Cortex of kidney (tissue), 1 donor: ENCODE measurements around the gene DPYD.

ENCODE experiments used
- DNase-seq: peaks from one replicate; lab custom pipeline; 2025; lab: John Stamatoyannopoulos, UW

The DPYD gene

DNA sequence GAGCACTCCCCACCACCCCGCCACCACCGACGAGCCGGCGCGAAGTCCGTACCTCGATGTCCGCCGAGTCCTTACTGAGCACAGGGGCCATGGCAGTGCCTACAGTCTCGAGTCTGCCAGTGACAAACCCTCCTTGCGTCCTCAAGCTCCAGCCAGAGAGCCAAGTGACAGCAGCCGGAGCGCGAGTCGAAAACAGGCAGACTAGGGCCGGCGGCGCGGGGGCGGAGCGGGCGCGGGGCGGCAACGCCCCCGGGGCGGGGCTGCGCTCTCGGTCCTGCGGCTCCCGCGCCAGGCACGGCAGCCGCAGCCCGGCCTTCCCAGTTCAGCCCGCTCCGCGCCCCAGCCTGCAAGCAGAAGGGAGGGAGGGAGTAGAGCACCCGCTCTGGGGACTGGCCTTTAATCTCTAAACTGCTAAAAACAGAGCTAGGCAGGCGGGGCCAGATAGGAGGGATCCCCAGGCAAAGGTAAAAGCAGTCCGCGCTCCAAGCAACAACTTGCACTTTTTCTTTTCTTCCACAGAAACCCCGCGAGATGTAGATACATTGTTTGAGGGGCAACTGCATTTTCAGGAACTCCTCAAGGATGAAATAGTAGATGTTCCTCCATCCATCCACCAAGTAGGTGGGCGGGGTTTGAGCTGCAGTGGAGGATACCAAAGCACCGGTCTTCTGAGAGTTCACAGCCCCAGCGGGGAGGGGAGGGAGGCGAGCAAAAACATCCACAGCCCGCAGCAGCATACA is at the start of gene DPYD:
DPYD (minus strand) TSS at position 203 of the 740 bp plus-strand sequence; CDS start at position 91, 112 bp downstream.
- no peak for DNase-seq

DNA sequence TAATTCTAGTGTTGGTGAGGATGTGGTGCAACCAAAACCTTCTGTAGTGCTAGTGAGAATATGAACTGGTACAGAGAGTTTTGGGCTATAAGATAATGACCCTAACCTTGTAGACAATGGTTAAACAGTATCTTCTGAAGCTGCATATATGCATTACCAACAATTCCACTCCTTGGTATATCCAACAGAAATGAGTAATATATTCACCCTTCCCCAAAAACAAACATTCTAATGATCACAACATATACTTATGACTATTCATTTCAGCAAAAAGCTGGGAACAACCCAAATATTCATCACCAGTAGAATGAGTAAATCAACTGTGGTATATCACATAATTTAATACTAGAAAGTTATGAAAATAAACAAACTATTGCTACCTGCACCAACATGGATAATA is 39.6 kb upstream of the DPYD start:
- no peak for DNase-seq

DNA sequence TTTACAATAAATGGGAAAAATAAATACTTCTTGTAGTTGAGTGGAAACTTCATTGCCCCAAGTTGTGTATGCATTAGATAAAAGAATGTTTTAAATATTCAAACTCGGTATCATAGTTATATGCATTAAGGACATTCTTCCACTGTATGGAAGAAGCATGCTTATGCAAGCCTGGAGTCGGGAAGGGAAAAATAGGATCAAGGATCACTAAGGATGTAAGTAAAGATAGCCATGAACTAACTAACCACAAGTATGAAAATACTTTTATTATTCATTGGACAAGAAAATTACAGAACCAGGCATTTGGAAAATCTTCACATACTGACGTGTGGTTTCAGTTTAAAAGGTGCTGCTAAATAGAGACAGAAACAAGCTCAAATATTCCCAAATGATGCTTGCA is 26.9 kb upstream of the DPYD start:
- no peak for DNase-seq

DNA sequence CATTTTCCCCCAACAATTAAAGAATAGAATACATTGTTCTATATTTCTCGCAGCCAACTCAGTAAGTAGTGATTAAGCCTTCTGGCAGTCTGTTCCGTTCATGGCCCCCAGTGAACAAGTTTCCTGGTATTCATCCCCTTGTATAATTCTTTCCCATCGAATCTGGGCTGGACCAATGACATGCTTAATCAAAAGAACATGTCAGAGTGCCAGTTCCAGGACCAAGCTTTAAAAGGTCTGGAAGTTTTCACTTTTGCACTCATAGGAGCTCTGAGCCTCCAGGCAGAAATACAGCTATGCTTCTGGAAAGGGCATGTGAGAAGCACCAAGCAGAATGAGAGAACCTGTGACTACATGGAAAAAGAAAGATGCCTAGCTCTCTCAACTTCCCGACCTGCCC is 22.5 kb upstream of the DPYD start:
- DNase-seq, result no peak

DNA sequence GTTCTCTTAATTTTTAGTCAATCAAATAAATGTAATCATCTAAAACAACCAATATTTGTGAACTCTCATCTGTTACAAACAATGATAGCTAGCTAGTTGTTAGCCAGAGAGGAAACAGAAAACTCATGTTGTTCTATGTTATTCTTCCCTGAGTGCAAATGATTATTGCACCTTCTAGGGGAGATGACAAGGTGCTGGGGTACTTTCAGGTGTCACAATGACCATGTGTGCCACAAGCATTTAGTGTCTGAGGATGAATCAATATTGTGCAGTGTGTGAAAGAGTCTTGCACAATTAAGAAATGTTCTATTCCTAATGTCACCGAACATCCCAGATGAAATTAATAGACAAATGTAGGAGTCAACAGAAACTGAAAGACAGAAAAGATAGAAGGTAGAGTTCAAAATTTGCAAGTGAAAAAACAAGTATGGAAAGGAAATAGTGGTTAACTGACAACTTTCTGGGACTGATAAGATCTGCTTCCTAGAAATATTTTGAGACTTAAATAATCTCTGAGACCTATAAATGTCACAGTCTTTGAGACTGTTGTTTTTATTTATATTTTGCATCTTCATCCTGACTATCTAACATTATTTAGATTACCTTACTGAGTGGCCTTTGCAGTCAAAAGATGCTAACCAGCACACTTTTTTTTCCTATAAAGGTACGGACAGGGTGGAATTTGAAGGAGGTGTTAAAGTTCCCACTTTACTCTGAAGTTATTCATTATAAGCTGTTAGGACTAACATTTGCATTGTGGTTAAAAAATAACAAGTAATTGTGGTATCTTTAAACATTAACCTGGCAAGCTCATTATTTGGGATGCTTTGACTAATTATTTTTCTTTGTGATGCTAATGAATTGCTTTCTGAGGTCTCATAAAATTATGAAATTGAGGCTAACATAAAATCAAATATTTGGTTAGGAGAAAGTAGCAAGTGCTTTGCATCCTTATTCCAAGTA is 21.6 kb upstream of the DPYD start:
- DNase-seq, result no peak

DNA sequence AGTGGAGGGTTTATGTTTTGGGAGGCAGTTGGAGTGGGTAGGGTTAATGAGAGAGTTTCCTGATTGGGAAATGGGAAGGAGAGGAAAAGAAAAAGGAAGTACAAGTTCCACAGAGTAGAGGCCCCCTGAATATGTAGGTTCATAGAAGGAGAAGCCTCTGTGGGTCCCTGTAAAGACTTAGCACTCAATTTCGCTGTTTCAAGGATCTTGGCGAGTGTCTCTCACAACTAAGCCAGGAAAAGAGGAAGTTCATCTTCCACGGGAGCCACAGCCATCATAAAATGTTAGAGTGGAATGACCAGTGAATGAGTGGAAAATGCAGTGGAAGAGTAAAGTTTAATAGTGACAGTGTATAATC is 17.4 kb upstream of the DPYD start:
- DNase-seq, result no peak

DNA sequence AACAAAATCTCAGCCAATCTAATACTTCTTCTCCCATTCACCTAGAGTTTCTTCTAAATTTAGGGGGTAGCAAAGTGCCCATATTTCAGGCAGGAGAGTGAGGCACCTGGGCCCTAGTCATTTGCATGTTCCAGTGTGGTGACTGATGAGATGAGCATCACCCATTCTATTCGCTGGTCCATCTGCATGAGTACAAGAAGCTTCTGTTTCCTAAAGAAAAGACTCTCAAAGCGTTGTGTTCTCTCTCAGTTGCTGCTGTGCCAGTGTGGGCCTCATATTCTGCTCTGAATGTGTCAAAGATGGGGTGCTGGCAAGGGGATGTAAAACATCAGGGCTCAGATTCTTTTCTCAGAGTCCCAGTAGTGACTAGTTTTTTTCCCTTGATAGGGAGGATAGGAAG is 16.1 kb upstream of the DPYD start:
- no peak for DNase-seq

DNA sequence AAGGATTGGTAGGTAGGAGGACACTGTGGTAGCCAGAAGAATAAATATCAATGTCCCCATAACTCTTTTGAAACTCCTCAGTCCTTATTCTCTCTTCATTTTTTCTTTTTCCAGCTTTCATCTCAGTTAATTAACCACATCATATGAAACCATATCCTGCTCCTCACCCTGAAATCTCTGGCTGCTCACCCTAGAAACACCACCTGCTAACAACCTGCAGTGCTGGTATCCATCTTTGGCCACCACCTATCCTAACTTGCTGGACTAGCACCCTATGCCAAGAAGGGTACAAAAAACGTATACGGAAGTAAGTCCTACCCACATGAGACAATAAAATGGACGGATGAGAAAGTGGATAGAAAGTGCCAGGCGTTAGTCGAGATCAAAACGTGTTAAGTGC is 13.7 kb upstream of the DPYD start:
- no peak for DNase-seq

DNA sequence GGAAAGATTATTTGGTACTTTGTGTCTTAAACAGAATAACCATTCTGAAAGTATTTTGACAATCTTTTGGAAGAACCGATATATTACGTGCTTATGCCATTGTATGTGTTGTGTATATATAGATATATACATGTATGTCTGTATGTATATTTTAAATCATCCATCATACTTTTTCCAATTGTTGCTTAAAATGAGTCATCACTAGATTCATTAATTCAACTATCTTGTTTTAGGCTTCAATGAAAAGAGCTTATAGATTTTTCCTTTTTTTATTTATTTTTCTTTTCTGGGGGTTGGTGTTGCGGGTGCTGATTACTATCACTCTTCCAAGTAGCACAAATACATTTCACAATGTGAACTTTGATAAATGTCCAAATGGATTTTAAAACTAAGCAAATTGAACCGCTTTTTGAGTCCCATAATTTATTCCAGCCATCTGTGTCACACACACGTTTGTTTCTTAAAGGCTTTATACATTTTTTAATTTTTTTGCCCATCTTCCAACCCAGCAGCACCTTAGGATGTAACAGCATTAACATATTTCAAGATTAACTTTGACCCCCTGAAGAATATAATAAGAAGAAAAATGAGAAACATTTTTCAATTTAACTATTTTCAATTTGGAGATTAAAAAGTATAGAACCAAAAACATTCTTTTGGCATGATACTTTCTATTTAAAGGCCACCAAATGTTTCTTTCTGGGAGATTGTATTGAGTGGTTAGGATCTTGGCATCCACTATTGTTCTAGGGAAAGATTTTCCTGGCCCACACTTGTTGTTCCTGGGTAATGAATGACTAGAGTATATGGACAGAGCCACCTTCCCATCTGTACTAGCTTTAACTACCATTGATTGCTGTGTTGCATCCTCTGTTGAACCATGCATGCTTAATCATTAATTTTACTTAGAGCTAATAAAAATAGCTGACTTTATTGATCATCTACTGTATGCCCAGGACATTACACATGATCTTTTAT is 9.3 kb upstream of the DPYD start:
- no peak for DNase-seq

DNA sequence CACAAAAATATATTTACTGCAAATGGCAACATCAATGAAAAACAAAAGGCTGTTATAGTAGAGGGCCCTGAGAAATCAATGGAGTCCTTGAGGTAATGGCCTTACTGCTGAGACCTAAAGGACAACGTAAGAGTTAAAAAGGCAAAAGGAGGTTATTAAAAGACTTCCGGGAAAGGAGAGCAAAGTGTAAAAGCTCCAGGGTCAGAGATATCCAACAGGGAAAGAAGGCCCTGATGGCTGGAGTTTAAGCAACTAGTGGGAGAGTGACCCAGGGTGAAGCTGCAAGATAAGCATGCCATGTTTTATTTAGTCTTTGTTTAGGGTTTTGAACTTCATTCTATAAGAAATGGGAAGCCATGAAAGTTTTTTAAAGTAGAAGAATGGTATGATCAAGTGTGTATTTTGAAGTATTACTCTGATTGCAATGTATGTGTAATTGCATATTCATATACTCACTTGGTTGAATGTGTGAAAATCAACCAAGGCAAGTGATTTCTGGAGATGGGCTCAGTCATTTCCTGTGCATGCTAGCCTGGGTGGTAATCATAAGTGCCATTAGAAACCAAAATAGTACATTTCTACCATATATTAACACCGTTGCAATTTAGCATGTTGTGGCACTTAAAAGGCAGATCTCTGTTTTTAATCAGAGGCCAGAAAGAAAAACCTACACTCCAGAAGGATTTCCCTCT is 5.3 kb upstream of the DPYD start:
- no peak for DNase-seq

DNA sequence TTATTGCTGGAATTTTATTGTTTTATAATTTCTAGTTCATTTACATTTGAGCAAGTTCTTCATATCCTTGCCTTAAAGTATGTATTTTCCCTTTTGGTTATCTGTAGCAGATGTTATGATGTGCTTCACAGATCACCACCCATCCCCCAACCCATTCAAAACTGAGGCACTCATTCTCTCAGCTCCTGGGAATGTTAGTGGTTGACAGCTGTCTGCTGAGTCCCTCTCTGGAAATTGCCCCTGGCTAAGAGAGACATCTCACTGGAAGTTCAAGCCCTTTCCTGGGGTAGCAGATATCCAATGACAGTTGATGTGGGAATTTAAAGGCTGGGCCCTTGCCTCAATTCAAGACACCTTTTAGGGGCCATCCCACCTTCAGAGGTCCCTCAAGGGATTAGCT is 4.3 kb upstream of the DPYD start:
- DNase-seq, result no peak

DNA sequence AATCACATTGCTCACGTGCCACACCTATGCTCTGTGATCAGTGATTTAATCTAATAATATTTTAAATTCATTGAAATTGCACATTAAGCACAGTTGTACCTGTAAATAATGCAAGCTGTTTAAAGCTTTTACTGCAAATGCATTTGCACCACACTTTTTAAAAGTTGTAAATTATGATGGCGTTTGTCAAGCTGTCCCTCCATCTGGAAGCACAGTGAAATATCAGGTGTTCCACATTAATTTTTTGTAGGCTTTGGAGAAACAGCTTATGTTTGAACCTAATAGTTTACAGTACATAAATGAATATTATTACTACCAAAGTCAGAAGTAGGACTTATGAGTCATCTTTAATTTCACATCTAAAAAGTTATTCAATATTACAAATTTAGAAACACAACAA is 3.0 kb upstream of the DPYD start:
- DNase-seq, result no peak

DNA sequence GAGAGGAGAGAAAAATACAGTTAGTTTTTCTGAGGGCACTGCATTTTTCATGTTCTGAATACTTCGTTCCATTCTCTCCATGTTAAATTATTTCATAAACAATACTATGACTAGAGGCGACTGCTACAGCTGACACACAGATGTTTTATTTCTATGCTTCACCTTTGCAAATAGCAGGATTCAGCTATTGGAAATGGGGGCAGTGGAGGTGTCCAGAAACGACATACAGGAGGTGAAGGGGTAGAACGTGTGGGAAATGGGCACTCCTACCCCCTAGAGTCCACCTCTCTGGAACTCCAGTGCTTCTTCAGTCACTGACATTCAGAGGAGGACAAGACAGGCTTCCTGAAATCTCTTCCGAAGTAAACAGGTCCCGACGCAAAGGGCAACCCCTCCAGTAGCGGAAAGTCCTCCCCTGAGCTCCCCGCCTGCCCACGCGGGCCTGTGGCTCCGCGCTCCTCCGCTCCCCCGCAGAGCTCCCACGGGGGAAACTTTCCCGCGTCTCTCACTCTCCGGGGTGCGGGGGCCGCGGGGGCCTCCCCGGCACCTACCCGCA is 480 bp downstream of the DPYD start:
- DNase-seq, result no peak

DNA sequence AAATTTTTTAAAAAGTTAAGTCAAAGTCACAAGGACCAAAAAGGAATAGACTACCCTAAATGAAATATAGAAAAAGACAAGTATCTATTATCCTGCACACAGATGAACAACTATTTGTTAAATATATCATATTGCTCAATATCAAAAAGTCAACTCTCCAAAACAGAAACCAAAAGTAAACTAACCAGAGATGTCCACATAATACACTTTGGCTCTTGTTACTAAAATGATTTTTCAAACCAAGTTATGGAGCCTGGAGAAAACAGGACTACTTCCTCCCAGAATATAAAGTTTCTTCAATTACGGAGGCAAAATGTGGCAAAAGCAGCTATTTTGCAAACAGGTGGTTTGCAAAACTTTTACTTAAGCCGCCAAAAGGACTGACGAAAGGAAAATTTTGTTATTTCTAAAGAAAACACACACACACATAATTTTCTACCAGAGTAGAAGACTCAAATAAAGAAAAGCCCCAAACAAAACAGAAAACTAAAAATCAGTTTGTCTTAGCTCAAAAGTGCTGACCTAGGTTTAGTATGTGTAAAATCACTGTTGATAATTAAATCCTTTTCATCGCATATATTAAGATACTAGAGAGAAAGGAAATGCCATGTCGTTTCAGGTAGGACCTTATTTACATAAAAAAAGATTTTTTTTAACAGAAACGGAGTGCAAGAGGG is 1.1 kb downstream of the DPYD start:
- no peak for DNase-seq

DNA sequence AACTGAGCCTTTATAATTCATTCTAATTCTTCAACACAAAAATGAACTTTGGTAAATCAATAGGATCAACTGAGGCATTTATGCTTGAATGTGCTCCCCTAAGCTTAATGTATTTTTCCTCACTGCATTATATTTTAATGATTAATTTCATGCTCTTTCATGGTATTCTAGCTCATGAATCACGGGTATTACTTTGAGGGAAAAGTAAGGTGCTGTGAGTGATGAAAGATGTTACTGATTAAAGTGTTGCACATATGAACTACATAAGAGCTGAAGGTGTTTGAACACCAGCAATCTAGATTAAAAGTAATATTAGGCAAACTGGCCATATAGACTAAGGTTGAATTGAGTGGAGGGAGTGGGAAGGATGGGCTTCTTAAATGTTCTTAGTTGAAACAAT is 1.9 kb downstream of the DPYD start:
- no peak for DNase-seq

DNA sequence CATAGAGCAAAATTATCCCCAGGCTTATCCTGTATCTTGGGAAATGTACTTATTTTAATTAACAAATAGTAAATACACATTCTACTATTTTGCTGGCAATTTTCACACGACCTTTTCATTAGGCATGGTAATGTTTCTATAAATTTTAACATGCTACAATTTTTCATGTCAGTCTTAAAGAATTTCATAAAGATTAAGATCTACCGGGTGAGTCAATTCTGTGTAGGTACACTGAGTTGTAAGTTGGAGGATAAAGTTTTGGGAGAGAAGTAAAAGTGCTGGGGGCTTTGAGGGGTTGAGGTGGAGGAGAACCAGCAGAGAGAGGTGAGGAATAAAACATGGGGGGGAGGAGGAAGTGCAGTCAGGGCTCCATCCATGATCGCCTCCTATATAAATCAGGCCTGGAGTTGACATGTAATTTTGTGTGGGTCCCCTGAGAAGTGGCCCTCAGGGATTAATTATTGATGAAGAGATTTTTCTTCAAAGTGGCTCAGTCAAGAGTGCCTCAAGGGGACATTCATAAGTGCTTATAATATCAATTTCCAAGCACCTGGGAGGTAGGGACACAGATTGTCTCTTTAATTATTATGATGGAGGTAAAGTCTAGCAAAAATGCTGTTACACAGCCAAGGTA is 7.2 kb downstream of the DPYD start:
- no peak for DNase-seq

DNA sequence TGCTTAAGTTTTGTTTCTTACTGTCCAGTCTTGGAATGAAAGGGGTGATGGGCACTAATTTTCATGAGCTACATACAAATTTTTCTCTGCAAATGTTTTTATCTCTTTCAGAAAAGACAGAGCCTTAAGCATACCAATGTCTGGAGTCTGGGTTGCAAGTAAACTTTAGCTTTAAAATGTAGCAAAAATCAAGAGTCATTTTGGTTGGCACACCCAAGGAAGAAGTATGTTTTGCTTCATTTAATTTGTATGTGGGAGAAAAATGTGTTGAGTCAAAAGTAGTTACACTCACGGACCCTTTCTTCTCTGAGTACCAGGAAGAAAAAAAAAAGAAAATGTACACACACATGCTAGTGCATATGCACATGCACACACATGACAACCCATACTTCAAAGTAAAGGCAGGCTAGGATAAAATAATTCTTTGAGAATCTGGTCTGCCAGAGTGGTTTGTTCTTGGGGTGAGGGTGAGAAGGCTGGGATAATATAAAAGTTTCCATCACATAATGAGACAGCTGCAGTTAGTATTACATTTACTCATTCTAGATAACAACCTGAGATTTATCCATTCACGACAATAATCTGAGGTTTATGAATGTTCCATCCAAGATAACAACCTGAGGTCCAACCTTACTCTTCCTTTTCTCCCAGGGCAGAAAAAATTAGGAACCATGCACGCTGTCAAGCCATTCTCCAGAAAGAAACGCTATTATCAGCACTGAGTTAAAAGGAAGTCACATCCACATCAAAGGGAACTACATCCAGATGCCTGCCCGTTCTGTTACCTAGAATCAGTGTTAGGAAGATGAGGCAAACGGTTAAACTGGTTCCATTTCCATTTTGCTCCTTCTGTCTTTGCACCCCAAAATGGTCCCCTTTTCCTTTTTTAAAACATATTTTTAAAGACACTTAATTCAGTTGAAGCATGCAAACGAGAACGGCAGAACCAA is 9.3 kb downstream of the DPYD start:
- no peak for DNase-seq

DNA sequence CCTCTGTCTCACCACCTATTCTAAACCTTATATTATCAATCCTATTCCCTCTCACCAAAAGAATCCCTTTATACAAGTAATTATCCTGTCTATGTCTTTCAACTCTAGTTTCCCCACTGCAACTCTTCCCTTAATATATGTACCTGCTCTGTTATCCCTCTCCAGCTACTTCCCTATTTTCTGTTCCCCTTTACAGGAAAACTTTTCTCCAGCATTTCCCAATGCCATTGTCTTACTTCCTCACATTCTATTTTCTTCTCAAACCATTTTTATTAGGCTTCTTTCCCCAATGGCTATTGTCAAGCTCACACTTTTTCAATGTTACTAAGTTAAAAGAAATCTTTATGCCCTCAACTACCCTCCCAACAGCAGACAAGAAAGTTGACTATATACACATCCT is 11.6 kb downstream of the DPYD start:
- no peak for DNase-seq

DNA sequence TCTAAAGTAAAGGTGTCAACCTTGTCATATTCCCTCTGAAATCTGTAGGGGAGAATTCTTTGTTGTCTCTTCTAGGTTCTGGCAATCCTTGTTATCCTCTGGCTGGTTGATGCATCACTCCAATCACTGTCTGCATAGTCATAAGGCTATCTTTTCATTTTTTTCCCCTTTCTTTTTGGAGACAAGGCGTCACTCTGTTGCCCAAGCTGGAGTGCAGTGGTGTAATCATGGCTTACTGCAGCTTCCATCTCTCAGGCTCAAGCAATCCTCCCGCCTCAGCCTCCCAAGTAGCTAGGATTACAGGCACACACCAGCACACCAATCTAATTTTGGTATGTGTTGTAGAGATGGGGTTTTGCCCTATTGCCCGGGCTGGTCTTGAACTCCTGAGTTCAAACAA is 12.9 kb downstream of the DPYD start:
- DNase-seq, result no peak
